ENCODE results near the gene RPS13.
A peak's percentile ranks its signal among the peaks of the same experiment; 100 is the strongest.
"Not testable (repeated sequence)": the region's sequence is repeated elsewhere in the genome, so short reads cannot be mapped to it uniquely, and the experiment has no call there.

RPS13 gene

GRCh38 chr11:17077520-17078401 is at the start of gene RPS13:
RPS13 (minus strand) TSS chr11:17077667; CDS start chr11:17077641, 26 bp downstream.
- no peaks in the 10 kb centered on the region for H3K27me3 ChIP-seq (ENCODE audit: low read depth, low read length)
- no peaks in the 10 kb centered on the region for H3K9me3 ChIP-seq (ENCODE audit: control insufficient read depth in 1 of 2, low read length in 2 of 2)
- peak within 1 kb of the TSS; percentile 95 for H3K27ac ChIP-seq (ENCODE audit: low read length)
- peaks cover 27 to 29% of the 10 kb centered on the region in 2 donors for H3K36me3 ChIP-seq (ENCODE audit: control insufficient read depth in 1 of 2, insufficient read depth in 2 of 2, low read length in 2 of 2)
- peaks cover 0 to 35% of the 10 kb centered on the region in 2 donors for H3K4me1 ChIP-seq (ENCODE audit: control insufficient read depth in 1 of 2, insufficient read depth in 2 of 2, low read length in 2 of 2)
- H3K4me3 ChIP-seq (ENCODE audit: low read depth in 1 of 2, low read length in 2 of 2): peak within 1 kb of the TSS; percentile 77 to 78

- no peaks in the 10 kb centered on the region for H3K9me3 ChIP-seq (ENCODE audit: control insufficient read depth in 1 of 2, low read length in 2 of 2)
- H3K36me3 ChIP-seq (ENCODE audit: control insufficient read depth in 1 of 2, insufficient read depth in 2 of 2, low read length in 2 of 2): peaks cover 22 to 23% of the 10 kb centered on the region in 2 donors
- H3K4me1 ChIP-seq (ENCODE audit: control insufficient read depth in 1 of 2, insufficient read depth in 2 of 2, low read length in 2 of 2): no peaks in the 10 kb centered on the region
- H3K27ac ChIP-seq (ENCODE audit: low read length): no peak overlapping the region
- no peaks in the 10 kb centered on the region for H3K27me3 ChIP-seq (ENCODE audit: low read depth, low read length)
- no peak overlapping the region for H3K4me3 ChIP-seq (ENCODE audit: low read depth in 1 of 2, low read length in 2 of 2)
Observed at GRCh38 chr11:17121981-17122380, 44.5 kb upstream of the RPS13 start.

- Histone ChIP-seq H3K4me1 (ENCODE audit: control insufficient read depth in 1 of 2, insufficient read depth in 2 of 2, low read length in 2 of 2) (no peaks in the 10 kb centered on the region), H3K4me3 (ENCODE audit: low read depth in 1 of 2, low read length in 2 of 2) (no peak overlapping the region), H3K27me3 (ENCODE audit: low read depth, low read length) (no peaks in the 10 kb centered on the region), H3K27ac (ENCODE audit: low read length) (no peak overlapping the region), H3K9me3 (ENCODE audit: control insufficient read depth in 1 of 2, low read length in 2 of 2) (no peaks in the 10 kb centered on the region), H3K36me3 (ENCODE audit: control insufficient read depth in 1 of 2, insufficient read depth in 2 of 2, low read length in 2 of 2) (peaks cover 21 to 26% of the 10 kb centered on the region in 2 donors)
Observed at GRCh38 chr11:17117262-17117661, 39.8 kb upstream of the RPS13 start.

GRCh38 chr11:17116117-17116516 is 38.6 kb upstream of the RPS13 start:
- no peaks in the 10 kb centered on the region for H3K9me3 ChIP-seq (ENCODE audit: control insufficient read depth in 1 of 2, low read length in 2 of 2)
- H3K27ac ChIP-seq (ENCODE audit: low read length): no peak overlapping the region
- no peaks in the 10 kb centered on the region for H3K4me1 ChIP-seq (ENCODE audit: control insufficient read depth in 1 of 2, insufficient read depth in 2 of 2, low read length in 2 of 2)
- no peak overlapping the region for H3K4me3 ChIP-seq (ENCODE audit: low read depth in 1 of 2, low read length in 2 of 2)
- no peaks in the 10 kb centered on the region for H3K27me3 ChIP-seq (ENCODE audit: low read depth, low read length)
- peaks cover 15 to 23% of the 10 kb centered on the region in 2 donors for H3K36me3 ChIP-seq (ENCODE audit: control insufficient read depth in 1 of 2, insufficient read depth in 2 of 2, low read length in 2 of 2)

GRCh38 chr11:17107745-17108144 is 30.3 kb upstream of the RPS13 start:
- not testable (repeated sequence) for H3K9me3 ChIP-seq (ENCODE audit: control insufficient read depth in 1 of 2, low read length in 2 of 2); H3K27ac ChIP-seq (ENCODE audit: low read length); H3K4me1 ChIP-seq (ENCODE audit: control insufficient read depth in 1 of 2, insufficient read depth in 2 of 2, low read length in 2 of 2); H3K27me3 ChIP-seq (ENCODE audit: low read depth, low read length); H3K4me3 ChIP-seq (ENCODE audit: low read depth in 1 of 2, low read length in 2 of 2)
- H3K36me3 ChIP-seq (ENCODE audit: control insufficient read depth in 1 of 2, insufficient read depth in 2 of 2, low read length in 2 of 2): peaks cover 26 to 49% of the 10 kb centered on the region in 2 donors

GRCh38 chr11:17105404-17106040 is 28.1 kb upstream of the RPS13 start:
- H3K36me3 ChIP-seq (ENCODE audit: control insufficient read depth in 1 of 2, insufficient read depth in 2 of 2, low read length in 2 of 2): peaks cover 30 to 62% of the 10 kb centered on the region in 2 donors
- H3K9me3 ChIP-seq (ENCODE audit: control insufficient read depth in 1 of 2, low read length in 2 of 2); H3K4me1 ChIP-seq (ENCODE audit: control insufficient read depth in 1 of 2, insufficient read depth in 2 of 2, low read length in 2 of 2); H3K27me3 ChIP-seq (ENCODE audit: low read depth, low read length); H3K27ac ChIP-seq (ENCODE audit: low read length); H3K4me3 ChIP-seq (ENCODE audit: low read depth in 1 of 2, low read length in 2 of 2): not testable (repeated sequence)

GRCh38 chr11:17102462-17102861 is 25.0 kb upstream of the RPS13 start:
- Histone ChIP-seq H3K4me1 (ENCODE audit: control insufficient read depth in 1 of 2, insufficient read depth in 2 of 2, low read length in 2 of 2) (no peaks in the 10 kb centered on the region), H3K27ac (ENCODE audit: low read length) (no peak overlapping the region), H3K4me3 (ENCODE audit: low read depth in 1 of 2, low read length in 2 of 2) (no peak overlapping the region), H3K27me3 (ENCODE audit: low read depth, low read length) (no peaks in the 10 kb centered on the region), H3K36me3 (ENCODE audit: control insufficient read depth in 1 of 2, insufficient read depth in 2 of 2, low read length in 2 of 2) (peaks cover 25 to 65% of the 10 kb centered on the region in 2 donors), H3K9me3 (ENCODE audit: control insufficient read depth in 1 of 2, low read length in 2 of 2) (no peaks in the 10 kb centered on the region)

GRCh38 chr11:17098658-17099057 is 21.2 kb upstream of the RPS13 start:
- Histone ChIP-seq H3K4me3 (ENCODE audit: low read depth in 1 of 2, low read length in 2 of 2) (no peak overlapping the region), H3K27ac (ENCODE audit: low read length) (no peak overlapping the region), H3K9me3 (ENCODE audit: control insufficient read depth in 1 of 2, low read length in 2 of 2) (no peaks in the 10 kb centered on the region), H3K36me3 (ENCODE audit: control insufficient read depth in 1 of 2, insufficient read depth in 2 of 2, low read length in 2 of 2) (peaks cover 31 to 66% of the 10 kb centered on the region in 2 donors), H3K27me3 (ENCODE audit: low read depth, low read length) (no peaks in the 10 kb centered on the region), H3K4me1 (ENCODE audit: control insufficient read depth in 1 of 2, insufficient read depth in 2 of 2, low read length in 2 of 2) (no peaks in the 10 kb centered on the region)

GRCh38 chr11:17098038-17098437 is 20.6 kb upstream of the RPS13 start:
- H3K36me3 ChIP-seq (ENCODE audit: control insufficient read depth in 1 of 2, insufficient read depth in 2 of 2, low read length in 2 of 2): peaks cover 32 to 66% of the 10 kb centered on the region in 2 donors
- H3K9me3 ChIP-seq (ENCODE audit: control insufficient read depth in 1 of 2, low read length in 2 of 2): no peaks in the 10 kb centered on the region
- no peaks in the 10 kb centered on the region for H3K4me1 ChIP-seq (ENCODE audit: control insufficient read depth in 1 of 2, insufficient read depth in 2 of 2, low read length in 2 of 2)
- H3K27ac ChIP-seq (ENCODE audit: low read length): no peak overlapping the region
- H3K4me3 ChIP-seq (ENCODE audit: low read depth in 1 of 2, low read length in 2 of 2): no peak overlapping the region
- H3K27me3 ChIP-seq (ENCODE audit: low read depth, low read length): no peaks in the 10 kb centered on the region

- H3K27me3 ChIP-seq (ENCODE audit: low read depth, low read length); H3K4me3 ChIP-seq (ENCODE audit: low read depth in 1 of 2, low read length in 2 of 2); H3K4me1 ChIP-seq (ENCODE audit: control insufficient read depth in 1 of 2, insufficient read depth in 2 of 2, low read length in 2 of 2); H3K27ac ChIP-seq (ENCODE audit: low read length); H3K9me3 ChIP-seq (ENCODE audit: control insufficient read depth in 1 of 2, low read length in 2 of 2): not testable (repeated sequence)
- peaks cover 21 to 23% of the 10 kb centered on the region in 2 donors for H3K36me3 ChIP-seq (ENCODE audit: control insufficient read depth in 1 of 2, insufficient read depth in 2 of 2, low read length in 2 of 2)
Observed at GRCh38 chr11:17085976-17086375, 8.5 kb upstream of the RPS13 start.

GRCh38 chr11:17077240-17077519 is 287 bp downstream of the RPS13 start:
- Histone ChIP-seq H3K9me3 (ENCODE audit: control insufficient read depth in 1 of 2, low read length in 2 of 2) (no peaks in the 10 kb centered on the region), H3K4me3 (ENCODE audit: low read depth in 1 of 2, low read length in 2 of 2) (peak overlapping the region; percentile 77 to 78), H3K27ac (ENCODE audit: low read length) (peak overlapping the region; percentile 95), H3K36me3 (ENCODE audit: control insufficient read depth in 1 of 2, insufficient read depth in 2 of 2, low read length in 2 of 2) (peaks cover 27 to 32% of the 10 kb centered on the region in 2 donors), H3K4me1 (ENCODE audit: control insufficient read depth in 1 of 2, insufficient read depth in 2 of 2, low read length in 2 of 2) (peaks cover 0 to 35% of the 10 kb centered on the region in 2 donors), H3K27me3 (ENCODE audit: low read depth, low read length) (no peaks in the 10 kb centered on the region)
